HG02885 (cell line): Measurements from ENCODE around the gene NRXN3.

Experiments
- ATAC-seq: cut with Tn5 transposase; IDR thresholded peaks from one replicate; pipeline ENCODE4 v1.9.1; 2021; ENCODE audit warnings: mild to moderate bottlenecking; ENCODE audit not compliant: unreplicated experiment, poor library complexity

Gene NRXN3

GRCh38 chr14:78172428-78172827 lies 2.3 kb downstream of the NRXN3 start:
- no peak for ATAC-seq

DNA sequence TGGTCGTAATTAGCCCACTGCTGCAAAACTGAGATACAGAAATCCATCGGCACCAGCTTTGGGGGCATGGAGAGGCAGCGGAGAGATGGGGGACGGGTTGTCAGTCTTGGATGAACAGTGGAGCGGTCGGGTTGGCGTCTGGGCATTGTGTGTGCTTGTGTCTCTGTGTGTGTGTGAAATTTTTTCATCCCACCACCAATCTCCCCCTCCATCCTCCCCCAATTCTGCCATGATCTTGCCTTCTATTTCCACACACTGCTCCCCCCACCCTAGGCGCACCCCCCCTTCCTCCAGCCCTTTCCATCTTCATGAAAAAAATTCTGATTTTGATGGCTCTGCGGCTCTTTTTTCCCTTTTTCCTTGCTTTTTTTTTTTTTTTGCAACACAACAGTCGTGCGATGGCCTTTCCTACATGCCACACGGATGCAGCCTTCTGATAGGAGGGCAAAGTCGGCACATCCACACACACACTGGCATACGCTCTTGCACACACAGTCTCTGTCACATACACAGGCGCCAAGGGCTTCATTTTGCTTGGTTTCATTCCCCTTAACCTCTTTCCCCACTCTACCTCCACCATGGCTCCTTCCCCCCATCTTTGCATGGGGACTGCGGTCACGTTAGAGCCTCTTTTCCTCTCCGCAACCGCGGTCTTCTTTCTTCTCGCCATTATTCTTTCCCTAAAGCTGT lies 3.3 kb downstream of the NRXN3 start:
- ATAC-seq, result no peak

DNA sequence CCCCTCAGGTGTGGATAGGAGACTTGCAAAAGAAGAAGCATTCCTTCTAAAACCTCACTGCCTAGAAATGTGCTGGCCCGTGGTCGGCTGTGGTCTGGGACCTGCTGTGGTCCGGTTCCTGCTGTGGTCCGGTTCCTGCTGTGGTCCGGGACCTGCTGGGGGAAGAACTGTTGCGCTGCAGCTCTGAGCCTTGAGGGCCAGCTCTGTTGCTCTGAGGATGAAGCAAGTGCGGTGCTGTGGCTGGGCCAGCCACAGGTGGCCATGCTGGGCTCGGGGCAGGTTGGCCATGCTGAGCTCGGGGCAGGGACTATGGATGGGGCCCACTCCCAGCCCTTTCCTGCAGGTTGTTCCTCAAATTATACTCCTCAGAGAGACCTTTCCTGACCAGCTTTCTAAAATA lies 5.2 kb downstream of the NRXN3 start:
- no peak for ATAC-seq

DNA sequence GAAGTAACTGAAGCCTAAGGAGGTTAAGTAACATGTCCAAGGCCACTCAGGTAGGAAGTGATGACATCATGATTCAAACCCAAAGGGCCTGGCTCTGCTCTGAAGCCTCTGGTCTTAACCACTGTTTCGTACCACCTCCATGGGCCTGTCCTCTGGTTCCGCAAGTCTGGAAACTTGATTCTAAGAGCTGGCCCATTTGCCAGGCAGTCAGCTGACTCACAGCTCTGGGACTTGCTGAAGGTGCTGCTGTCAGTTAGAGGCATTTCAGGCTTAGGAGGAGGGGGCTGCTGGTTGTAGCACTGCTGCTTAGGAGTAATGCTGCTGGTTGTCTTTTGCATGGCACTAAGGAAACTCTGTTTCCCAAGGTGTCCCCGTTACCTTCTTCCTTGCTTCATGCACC lies 7.9 kb downstream of the NRXN3 start:
- no peak for ATAC-seq

DNA sequence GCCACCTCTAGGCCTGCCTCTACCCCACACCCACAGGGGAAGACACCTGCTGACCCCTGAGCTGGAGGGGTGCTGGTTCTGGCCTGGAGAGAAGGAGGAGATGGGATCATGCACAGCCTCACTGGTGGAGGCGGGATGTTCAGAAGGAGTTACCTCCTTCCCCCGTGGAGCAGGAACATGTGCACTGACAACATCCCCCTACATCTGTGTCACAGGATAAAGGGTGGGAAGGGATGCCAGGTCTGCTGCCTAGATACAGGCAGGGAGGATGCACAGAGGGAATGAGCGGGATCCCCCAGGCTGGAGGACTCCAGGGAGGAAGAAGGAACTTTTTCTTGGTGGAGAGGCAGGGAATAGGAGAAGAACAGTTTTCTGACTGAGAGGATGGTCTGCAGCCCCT lies 8.8 kb downstream of the NRXN3 start:
- ATAC-seq, result no peak

GRCh38 chr14:78181270-78181669 lies 11.1 kb downstream of the NRXN3 start:
- ATAC-seq, result no peak

- no peak for ATAC-seq
These were observed 12.5 kb downstream of the NRXN3 start for GRCh38 chr14:78182722-78183121.

DNA sequence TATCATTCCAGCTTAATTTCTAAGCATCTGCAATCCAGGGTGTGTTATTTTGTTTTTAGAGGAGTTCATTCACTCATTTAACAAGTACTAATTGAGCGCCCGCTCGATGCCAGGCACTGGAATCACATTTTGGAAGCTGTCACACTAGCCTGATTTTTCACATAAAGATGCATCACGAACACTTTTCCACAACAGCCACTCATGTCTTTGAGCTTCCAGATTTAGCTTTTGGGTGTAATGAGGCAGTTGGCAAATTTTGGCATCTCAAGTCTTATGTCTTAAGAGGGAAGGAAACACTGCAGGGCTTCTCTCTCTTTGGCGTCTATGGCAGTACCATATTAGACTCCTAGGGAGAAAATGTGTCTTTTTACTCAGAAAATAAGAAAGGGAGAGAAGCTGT lies 14.0 kb downstream of the NRXN3 start:
- ATAC-seq, result no peak

GRCh38 chr14:78186277-78186676 lies 16.1 kb downstream of the NRXN3 start:
- no peak for ATAC-seq

DNA sequence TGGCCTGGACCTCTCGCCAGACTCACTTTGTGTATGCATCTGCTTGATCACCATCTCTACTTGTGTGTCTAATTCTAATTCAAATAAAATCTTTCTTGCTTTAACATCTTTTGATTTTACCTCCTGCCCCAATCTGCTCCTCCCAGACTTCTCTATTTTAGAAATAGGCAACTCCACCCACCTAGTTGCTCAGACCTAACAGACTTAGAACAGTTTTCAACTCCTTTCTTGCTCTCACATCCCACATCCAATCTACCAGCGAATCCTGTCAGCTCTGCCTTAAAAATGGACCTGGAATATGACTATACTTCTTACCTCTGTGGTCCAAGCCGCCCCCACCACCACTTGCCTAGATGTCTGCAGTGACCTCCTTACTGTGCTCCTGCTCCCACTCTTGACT lies 18.7 kb downstream of the NRXN3 start:
- ATAC-seq, result no peak

GRCh38 chr14:78195431-78195830 lies 25.3 kb downstream of the NRXN3 start:
- no peak for ATAC-seq

- no peak for ATAC-seq
These were observed 26.1 kb downstream of the NRXN3 start for GRCh38 chr14:78196323-78196722.

- no peak for ATAC-seq
These were observed 26.9 kb downstream of the NRXN3 start for GRCh38 chr14:78197051-78197450.

GRCh38 chr14:78202163-78202562 lies 32.0 kb downstream of the NRXN3 start:
- ATAC-seq, result no peak

- no peak for ATAC-seq
These were observed 32.8 kb downstream of the NRXN3 start for GRCh38 chr14:78202976-78203375.

- ATAC-seq, result no peak
These were observed 37.2 kb downstream of the NRXN3 start for GRCh38 chr14:78207414-78207813.

DNA sequence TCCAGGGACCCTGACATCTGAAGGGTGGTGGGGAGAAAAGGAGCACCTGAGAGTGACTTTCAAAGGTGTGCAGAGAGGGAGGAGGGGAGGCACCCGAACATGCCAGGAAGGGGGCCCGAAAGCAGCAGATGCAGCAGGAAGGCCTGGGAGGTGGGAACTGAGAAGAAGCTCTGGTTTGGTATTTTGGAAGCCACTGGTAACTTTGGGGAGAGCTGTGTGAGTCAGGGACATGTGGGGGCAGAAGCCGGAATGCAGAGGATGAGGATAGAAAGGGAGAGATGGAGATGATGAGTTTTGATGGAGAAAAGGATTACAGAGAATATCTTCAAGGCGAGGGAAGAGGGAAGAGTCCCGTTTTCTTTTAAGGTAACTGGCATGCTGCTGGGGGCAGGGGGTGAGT lies 50.1 kb downstream of the NRXN3 start:
- ATAC-seq, result no peak

DNA sequence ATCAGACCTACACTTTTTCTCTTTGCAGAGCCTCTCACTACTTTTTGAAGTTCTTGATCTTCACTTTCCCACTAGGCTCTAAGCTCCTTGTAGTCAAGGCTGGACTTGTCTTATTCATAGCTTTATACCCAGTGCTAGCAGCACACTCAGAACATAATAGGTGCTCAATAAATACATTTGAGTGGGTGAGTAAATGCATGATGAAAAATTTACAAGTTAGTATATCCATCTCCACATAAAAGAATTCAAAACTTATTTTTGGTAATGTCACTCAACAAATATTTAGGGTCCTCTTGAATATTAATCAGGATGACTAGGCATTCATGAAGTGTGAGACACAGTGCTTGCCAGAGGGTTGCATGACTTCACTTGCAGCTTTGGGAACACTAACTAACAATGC lies 52.6 kb downstream of the NRXN3 start:
- no peak for ATAC-seq

- no peak for ATAC-seq
These were observed 57.3 kb downstream of the NRXN3 start for GRCh38 chr14:78227248-78228077.

GRCh38 chr14:78228702-78229327 lies 58.6 kb downstream of the NRXN3 start:
- ATAC-seq, result no peak

DNA sequence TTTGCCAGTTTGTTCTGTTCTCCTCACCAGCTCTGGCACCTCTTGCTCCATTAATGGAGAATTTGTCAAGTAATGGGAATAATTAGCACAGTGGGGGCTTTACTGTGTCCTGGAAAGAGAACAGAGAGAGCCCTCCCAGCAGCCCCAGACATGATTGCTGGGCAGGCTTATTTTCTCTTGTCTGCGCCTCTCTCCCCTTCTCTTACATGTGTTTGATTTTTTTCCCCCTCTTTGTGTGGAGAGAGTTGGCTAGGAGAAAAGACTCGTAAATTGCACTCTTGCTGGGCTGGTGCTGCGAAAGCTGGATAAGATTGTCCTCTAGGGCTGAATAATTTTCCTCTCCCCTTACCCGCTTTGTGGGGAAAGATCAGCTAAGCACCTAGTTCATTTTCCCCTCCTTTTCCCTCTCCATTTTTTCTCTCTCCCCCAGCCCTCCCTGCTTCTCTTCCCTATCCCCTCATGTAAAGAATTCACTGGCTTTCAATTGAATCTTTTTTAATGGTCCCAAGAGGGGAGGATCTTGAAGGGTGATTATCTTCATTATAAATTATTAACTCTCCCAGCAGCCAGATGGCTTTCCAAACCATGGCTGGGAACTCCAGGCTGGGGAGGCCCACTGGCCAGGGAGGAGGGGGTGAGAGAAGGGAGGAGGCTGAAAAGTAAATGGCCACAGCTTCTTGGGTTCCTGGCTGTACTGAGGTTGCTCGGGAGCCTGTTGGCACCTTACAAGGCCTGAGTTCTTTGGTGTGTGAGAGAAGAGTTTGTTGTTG lies 62.2 kb downstream of the NRXN3 start:
- ATAC-seq, result no peak
